Measurements from ENCODE around the gene S1PR1.

DNA sequence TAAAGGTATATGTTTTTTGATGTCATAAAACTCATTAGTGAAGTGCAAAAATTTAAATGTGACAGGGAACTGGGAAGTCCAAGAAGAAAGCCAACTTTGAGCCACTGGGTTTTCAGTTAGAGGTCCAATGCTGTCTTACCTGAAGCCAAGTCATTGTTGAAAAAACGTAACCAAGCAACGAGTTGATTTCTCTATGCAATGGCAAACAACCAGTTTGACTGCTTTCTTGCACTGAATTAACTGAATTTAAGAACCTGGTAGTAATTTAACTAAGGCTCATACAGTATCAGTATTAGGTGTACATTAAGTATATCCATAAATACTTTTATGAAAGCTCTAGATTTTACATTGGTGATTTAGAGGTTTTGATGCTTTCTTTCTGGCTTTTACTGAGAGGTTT is 20.2 kb upstream of the S1PR1 start:
- TF ChIP-seq POLR2A (IDR thresholded peaks at IDR 0.05) (no peak), POLR2AphosphoS5 (IDR thresholded peaks at IDR 0.05) (no peak)
- TF ChIP-seq, protein P1, sequence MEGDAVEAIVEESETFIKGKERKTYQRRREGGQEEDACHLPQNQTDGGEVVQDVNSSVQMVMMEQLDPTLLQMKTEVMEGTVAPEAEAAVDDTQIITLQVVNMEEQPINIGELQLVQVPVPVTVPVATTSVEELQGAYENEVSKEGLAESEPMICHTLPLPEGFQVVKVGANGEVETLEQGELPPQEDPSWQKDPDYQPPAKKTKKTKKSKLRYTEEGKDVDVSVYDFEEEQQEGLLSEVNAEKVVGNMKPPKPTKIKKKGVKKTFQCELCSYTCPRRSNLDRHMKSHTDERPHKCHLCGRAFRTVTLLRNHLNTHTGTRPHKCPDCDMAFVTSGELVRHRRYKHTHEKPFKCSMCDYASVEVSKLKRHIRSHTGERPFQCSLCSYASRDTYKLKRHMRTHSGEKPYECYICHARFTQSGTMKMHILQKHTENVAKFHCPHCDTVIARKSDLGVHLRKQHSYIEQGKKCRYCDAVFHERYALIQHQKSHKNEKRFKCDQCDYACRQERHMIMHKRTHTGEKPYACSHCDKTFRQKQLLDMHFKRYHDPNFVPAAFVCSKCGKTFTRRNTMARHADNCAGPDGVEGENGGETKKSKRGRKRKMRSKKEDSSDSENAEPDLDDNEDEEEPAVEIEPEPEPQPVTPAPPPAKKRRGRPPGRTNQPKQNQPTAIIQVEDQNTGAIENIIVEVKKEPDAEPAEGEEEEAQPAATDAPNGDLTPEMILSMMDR (IDR thresholded peaks at IDR 0.05), result no peak

All from breast epithelium (tissue), 3 donors.